ENCODE results near the gene CDK14. TPM values are rescaled to one million over a fixed set of nuclear protein-coding genes. Genes with fewer than 3 reads are reported as not detected.
A peak's percentile ranks its signal among the peaks of the same experiment; 100 is the strongest.
"Not testable (repeated sequence)": the region's sequence is repeated elsewhere in the genome, so short reads cannot be mapped to it uniquely, and the experiment has no call there.

The CDK14 gene
- total RNA-seq, 1 experiment from 2014 or later, result 14.1 TPM

GRCh38 chr7:90629297-90629918 lies 33.3 kb downstream of the CDK14 start:
- DNase-seq (ENCODE audit: low read depth), result peak; percentile 44

- DNase-seq (ENCODE audit: low read depth), result no peak
These were observed 35.4 kb downstream of the CDK14 start for GRCh38 chr7:90631502-90631901.

- DNase-seq (ENCODE audit: low read depth), result not testable (repeated sequence)
These were observed 43.6 kb downstream of the CDK14 start for GRCh38 chr7:90639683-90640082.

GRCh38 chr7:90642978-90643377 lies 46.9 kb downstream of the CDK14 start:
- DNase-seq (ENCODE audit: low read depth), result no peak

- DNase-seq (ENCODE audit: low read depth), result no peak
These were observed 49.7 kb downstream of the CDK14 start for GRCh38 chr7:90645784-90646183.

GRCh38 chr7:90648107-90648506 lies 52.0 kb downstream of the CDK14 start:
- no peak for DNase-seq (ENCODE audit: low read depth)

GRCh38 chr7:90648834-90649233 lies 52.7 kb downstream of the CDK14 start:
- no peak for DNase-seq (ENCODE audit: low read depth)

- DNase-seq (ENCODE audit: low read depth), result no peak
These were observed 58.8 kb downstream of the CDK14 start for GRCh38 chr7:90654718-90655427.

- peak; percentile 70 for DNase-seq (ENCODE audit: low read depth)
These were observed 59.4 kb downstream of the CDK14 start for GRCh38 chr7:90655566-90655965.

- DNase-seq (ENCODE audit: low read depth), result no peak
These were observed 61.4 kb downstream of the CDK14 start for GRCh38 chr7:90657481-90657880.

- no peak for DNase-seq (ENCODE audit: low read depth)
These were observed 64.0 kb downstream of the CDK14 start for GRCh38 chr7:90660100-90660499.

- peak; percentile 14 for DNase-seq (ENCODE audit: low read depth)
These were observed 64.7 kb downstream of the CDK14 start for GRCh38 chr7:90660819-90661218.

- no peak for DNase-seq (ENCODE audit: low read depth)
These were observed 65.4 kb downstream of the CDK14 start for GRCh38 chr7:90661290-90662151.

GRCh38 chr7:90663176-90663575 lies 67.1 kb downstream of the CDK14 start:
- DNase-seq (ENCODE audit: low read depth), result no peak

- DNase-seq (ENCODE audit: low read depth), result no peak
These were observed 70.1 kb downstream of the CDK14 start for GRCh38 chr7:90666186-90666585.

- no peak for DNase-seq (ENCODE audit: low read depth)
These were observed 72.9 kb downstream of the CDK14 start for GRCh38 chr7:90668992-90669391.

GRCh38 chr7:90669492-90669891 lies 73.4 kb downstream of the CDK14 start:
- no peak for DNase-seq (ENCODE audit: low read depth)

GRCh38 chr7:90671571-90671970 lies 75.5 kb downstream of the CDK14 start:
- DNase-seq (ENCODE audit: low read depth), result no peak

- no peak for DNase-seq (ENCODE audit: low read depth)
These were observed 76.1 kb downstream of the CDK14 start for GRCh38 chr7:90672210-90672609.

- no peak for DNase-seq (ENCODE audit: low read depth)
These were observed 78.5 kb downstream of the CDK14 start for GRCh38 chr7:90674625-90675024.

GRCh38 chr7:90675982-90676381 lies 79.9 kb downstream of the CDK14 start:
- no peak for DNase-seq (ENCODE audit: low read depth)
